NCI-H526 treated with DMSO at 0.1 percent for 48 hours (cell line): ENCODE results near the gene SMG6.
"Not testable (repeated sequence)": the region's sequence is repeated elsewhere in the genome, so short reads cannot be mapped to it uniquely, and the experiment has no call there.

Experiments
- DNase-seq: peaks from one replicate; lab custom pipeline; 2025; lab: John Stamatoyannopoulos, UW

SMG6 gene

GRCh38 chr17:2144701-2145100 is 158.9 kb downstream of the SMG6 start:
- DNase-seq = no peak

- DNase-seq = no peak
Measured at GRCh38 chr17:2143332-2143731, 160.3 kb downstream of the SMG6 start.

DNA sequence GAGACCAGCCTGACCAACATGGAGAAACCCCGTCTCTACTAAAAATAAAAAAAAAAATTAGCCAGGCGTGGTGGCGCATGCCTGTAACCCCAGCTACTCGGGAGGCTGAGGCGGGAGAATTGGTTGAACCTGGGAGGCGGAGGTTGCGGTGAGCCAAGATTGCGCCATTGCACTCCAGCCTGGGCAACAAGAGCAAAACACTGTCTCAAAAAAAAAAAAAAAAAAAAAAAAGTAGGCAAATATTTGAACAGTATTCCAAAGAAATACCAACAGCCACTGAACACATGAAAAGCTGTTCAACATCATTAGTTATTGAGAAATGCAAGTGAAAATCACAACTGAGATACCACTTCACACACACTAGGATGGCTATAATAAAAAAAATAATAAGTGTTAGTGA is 160.9 kb downstream of the SMG6 start:
- not testable (repeated sequence) for DNase-seq

GRCh38 chr17:2140683-2141082 is 162.9 kb downstream of the SMG6 start:
- no peak for DNase-seq

DNA sequence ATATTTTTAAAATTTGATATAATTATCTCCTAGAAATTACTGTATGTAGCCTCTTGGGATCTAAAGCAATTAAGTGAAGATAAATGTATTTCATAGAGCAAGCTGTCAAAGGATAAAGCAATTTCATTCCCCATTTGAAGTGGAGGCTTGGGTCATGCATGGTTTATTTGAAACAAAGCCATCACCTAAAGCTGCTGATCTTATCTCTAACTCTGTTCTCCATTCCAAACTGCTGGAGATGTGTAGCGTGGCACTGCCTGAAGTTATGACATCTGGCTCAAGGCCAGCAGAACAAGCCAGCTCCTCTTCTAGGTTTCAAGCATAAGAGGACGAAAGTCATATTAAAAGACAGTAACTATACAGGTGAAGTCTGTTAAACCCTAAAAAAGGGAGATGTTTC is 164.8 kb downstream of the SMG6 start:
- peak; percentile 83 for DNase-seq

- DNase-seq = peak; percentile 39
Measured at GRCh38 chr17:2138318-2138717, 165.3 kb downstream of the SMG6 start.

DNA sequence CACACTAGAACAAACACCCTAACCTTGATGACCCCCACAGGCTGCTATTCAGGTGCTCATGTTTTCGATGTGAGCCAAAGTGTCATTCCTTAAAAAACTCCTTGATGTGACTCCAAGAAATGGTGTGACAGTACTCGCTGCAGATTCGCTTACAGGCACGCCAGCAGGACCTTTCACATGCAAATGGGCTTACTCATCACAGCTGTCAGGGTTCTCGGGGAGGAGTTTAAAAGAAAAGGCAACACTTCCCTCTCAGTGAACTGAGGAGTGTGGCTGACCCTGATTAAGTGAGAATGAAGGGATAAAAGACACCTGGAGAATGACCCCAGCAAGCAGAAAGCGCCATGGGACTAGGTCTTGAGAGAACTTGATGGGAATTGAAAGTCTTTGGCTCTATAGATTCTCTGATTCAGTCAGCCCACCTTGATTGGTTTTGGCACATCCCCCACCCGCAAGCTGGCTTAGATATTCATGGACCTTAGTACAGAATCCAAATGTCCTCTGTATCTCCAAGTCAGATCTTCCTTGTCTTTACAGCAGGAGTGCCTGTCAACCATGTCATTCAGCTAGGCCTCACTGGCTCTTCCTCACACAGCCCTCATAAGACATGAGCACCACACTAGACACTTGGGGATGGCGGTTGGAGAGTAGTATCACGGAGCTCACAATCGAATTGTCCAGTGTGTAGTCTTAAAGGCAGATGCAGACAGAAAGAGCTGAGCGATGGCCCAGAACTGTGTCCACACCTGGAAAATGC is 166.1 kb downstream of the SMG6 start:
- DNase-seq = no peak

DNA sequence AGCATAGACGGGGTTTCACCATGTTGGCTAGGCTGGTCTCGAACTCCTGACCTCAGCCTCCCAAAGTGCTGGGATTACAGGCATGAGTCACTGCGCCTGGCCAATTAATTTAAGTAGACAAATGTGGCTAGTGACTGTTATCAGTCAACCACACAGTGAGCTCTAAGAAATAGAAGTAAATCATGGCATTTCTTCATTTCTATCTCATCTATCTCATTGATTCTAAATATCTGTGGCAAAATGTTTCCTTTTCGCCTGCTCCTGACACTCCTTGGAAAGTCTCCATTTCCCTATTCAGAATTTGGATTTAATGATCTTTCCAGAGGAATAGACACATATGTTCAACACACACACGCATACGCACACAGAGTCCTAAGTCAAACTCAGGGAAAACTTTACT is 167.3 kb downstream of the SMG6 start:
- DNase-seq = no peak

DNA sequence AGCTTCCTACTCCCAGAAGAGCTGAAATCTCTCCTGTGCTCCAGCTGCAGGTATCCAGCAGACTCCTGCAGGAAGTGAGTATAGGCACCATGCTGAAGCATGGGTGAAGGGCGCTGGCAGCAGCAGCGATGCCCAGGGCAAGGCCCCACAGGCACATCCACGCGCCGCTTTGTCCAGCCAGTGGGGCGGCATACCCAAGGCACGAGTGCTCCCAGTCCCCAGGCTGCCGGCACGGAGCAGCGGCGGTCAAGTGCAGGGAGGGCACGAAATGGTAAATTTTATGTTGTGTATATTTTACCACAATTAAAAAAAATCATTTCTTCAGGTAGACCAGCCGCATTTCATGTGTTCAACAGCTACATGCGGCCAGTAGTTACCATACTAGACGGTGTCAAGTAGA is 175.6 kb downstream of the SMG6 start:
- DNase-seq = no peak

DNA sequence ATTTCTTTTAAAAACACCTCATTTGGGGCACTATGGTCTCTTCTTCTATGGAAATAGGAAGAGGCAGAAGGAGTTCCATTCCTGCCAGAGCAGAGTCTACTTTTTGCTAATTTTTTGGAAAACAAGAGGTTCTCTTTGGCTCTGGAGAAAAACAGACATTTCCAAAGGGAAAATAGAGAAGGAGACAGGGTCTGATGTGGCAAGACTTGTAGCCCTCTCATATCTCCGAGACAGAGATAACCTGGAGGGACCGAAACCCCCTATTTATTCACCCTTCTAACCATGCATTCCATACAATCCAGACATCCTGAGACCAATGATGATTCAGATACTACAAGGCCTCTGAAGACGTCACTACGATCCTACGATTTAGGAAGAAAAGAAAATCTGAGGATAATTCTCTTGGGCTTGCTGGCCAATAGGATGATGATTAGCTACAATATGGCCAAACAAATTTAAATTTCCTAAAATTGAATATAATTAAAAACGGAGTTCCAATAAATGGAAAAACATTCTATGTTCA is 178.5 kb downstream of the SMG6 start:
- no peak for DNase-seq

DNA sequence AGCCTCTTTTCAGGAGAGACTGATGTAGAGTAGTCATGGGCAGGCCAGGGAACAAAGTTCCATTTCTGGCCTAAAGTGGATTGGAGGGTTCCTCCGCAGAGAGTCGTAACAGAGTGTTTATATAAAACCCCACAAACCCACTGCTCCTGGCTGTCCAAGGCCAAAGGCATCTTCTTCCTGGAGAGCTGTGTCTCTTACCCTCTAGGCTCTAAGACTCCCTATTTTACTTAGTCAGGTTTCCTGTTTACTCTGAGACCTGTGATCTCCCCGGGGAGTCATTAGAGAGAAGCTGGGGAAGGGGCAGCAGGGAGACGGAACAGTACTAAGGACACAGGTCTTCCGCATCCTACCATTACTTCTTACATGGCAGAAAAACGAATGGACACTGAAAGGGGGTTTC is 179.2 kb downstream of the SMG6 start:
- no peak for DNase-seq

DNA sequence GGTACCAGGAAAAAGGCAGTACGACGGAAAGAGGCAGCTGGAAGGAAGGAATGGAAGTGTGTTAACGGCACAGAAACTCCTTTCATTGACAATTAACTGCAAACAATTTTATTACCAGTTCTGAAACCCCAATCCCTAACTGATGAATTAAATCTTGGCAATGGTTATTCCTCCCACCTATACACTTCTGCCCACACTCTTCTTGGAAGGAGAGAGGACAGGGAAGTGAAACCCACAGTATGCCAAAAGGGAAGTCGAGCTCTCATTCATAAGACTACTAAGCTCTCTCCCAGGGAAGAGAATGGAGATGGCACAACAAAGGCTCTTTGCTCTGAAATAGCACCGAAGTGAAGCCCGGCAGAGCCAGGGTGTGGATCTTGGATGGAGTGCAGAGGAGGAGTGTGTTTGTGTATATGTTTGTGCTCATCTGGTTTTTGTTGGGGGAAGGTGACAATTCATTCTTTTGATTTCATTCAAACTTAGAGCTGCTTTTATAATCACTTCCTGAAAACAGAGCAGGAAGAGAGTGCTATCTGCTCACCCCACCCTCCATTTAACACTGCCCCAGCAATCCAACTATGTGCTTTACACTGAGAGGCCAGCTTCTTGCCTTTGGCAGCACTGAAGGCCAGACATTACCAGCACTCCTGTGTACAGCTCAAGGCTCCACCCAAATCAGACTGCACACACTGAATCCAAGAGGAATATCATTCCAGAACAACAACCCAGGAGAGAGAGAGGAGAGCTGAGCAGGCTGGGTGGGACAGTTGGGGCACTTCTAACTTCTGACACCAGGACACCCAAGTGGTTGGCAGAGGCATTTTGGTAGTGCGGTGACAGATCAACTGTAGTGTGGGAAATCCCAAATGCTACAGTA is 180.0 kb downstream of the SMG6 start:
- no peak for DNase-seq

DNA sequence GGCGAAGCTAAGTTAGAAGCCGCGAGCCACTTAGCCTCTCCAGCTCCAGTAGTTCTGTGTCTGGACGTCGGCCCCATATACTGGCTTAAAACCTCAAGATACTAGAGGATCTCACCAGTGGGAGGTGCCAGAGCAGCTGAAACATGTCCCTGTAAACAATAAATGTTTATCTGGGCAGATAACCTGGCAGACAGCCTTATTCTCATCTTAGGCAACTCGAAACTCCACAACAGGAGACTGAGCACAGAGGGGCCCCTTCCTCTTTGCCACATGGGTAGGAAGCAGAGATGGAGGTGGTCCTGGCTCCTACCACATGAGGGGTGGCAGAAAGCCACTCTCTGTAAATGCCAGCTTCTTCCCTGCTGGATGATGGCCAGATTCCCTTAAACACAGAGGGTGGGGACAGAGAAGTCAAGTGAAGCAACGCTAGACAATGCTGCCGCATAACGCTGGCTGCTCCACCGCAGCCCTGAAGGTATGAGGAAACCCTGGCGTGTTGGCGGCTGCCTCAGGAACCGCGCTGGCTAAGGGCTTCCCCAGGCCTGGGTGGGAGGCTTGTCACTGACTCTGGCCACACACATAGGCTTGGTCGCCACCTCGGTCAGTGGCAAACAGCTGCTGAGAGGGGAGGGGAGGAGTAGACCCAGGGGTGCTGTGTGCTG is 180.8 kb downstream of the SMG6 start:
- no peak for DNase-seq

- DNase-seq = no peak
Measured at GRCh38 chr17:2120586-2121335, 182.8 kb downstream of the SMG6 start.

GRCh38 chr17:2113279-2113622 is 190.3 kb downstream of the SMG6 start:
- no peak for DNase-seq

GRCh38 chr17:2111691-2112090 is 191.9 kb downstream of the SMG6 start:
- no peak for DNase-seq

- DNase-seq = no peak
Measured at GRCh38 chr17:2110436-2110835, 193.1 kb downstream of the SMG6 start.

DNA sequence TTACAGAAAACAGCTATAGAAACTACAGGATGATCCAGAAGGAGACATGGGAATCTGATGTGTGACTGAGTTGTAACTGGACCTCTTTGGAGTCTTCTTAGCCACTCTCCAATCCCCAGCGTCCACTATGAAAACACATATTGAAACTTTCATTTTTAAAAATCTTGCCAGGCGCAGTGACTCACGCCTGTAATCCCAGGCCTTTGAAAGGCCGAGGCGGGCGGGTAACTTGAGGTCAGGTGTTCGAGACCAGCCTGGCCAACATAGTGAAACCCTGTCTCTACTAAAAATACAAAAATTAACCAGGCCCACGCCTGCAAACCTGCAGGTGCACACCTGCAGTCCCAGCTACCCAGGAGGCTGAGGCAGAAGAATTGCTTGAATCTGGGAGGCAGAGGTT is 195.4 kb downstream of the SMG6 start:
- no peak for DNase-seq

DNA sequence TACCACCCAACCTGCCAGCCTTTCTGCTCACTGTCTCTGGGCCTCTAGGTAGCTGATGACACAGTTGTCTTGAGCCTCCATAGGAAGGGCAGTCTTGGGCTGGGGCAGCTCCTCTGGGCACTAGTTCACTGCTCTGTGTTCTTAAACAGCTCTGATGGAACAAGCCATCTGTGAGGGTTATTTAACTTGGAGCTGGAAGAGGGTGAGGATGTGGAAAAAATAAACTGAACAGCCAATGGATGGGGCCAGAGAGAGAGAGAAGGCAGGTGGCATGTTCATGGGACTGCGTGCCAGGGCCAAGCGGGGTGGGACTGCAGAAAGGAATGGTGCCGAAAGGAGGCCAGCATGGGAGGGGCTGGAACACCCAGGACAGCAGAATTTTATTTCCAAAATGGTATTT is 196.1 kb downstream of the SMG6 start:
- DNase-seq = no peak

DNA sequence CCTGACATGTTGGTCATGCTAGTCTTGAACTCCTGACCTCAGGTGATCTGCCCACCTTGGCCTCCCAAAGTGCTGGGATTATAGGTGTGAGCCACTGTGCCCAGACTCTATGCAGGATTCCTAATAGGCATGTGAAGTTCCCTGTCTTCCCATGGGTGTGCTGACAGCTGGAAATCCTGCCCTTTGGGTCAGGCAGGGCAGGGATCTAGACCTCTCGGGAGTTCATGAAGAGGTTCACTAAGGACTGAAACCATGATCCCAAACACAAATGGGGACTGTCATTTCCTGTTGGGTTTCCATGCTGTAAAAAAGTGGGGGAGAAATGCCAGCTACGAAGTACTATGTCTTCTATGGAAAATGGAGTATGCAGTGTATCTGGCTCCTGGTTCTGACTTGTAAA is 196.5 kb downstream of the SMG6 start:
- DNase-seq = no peak

DNA sequence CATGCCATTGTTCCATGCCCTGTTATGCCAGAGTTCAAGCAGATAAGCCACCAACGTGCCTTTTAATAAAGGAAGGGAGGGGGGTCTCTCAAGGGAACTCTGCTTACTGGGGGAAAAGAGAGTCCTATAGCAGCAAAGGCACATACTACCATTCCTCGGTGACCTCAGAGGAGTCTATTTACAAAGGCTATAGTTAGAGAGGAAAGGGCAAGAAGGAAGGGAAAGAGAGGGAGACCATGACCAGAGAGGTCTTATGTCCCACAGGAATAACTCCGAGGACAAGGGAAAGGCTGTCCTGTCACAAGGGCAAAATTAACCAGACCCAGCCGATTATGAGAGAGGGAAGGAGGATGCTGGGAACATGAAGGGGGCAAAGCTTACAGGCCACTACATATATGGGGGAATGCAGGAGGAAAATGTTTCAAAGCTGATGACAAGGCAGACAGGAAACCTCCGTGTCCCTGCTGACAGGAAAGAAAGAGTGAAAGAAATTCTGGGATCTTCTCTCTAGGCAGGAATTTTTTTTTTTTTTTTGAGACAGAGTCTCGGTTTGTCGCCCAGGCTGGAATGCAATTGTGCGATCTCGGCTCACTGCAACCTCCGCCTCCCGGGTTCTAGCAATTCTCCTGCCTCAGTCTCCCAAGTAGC is 197.2 kb downstream of the SMG6 start:
- no peak for DNase-seq

- no peak for DNase-seq
Measured at GRCh38 chr17:2105663-2106062, 197.9 kb downstream of the SMG6 start.
